Gastroesophageal sphincter (tissue), 4 donors: ENCODE measurements around the gene CAMK2B. TPM values are rescaled to one million over a fixed set of nuclear protein-coding genes. Genes with fewer than 3 reads are reported as not detected.

Experiments used
- ATAC-seq: fragments of 150-250 bp; one replicate; pipeline ENCODE4 v1.9.1; 2016; ENCODE audit warnings: mild to moderate bottlenecking, moderate library complexity
- H3K27ac ChIP-seq, 4 donors: fragments of 200-600 bp; sonication (generic) in 3 of 4; 1 replicate in 3 of 4; 2 replicates in 1 of 4; pipeline ENCODE4 v1.5.1; 2016 to 2019
- H3K27me3 ChIP-seq: fragments of 200-600 bp; sonication (generic); one replicate; pipeline ENCODE4 v1.5.1; 2019
- H3K36me3 ChIP-seq, 2 donors: fragments of 200-600 bp; sonication (generic); one replicate each; pipeline ENCODE4 v1.5.1; 2019; ENCODE audit warnings: control low read depth in 1 of 2
- H3K4me1 ChIP-seq, 3 donors: fragments of 200-600 bp; sonication (generic); 1 replicate in 2 of 3; 2 replicates in 1 of 3; pipeline ENCODE4 v1.5.1; 2016 to 2019; ENCODE audit warnings: control low read depth in 2 of 3
- H3K4me3 ChIP-seq, 2 donors: fragments of 200-600 bp; sonication (generic); one replicate each; pipeline ENCODE4 v1.5.1; 2019; ENCODE audit warnings: mild to moderate bottlenecking in 1 of 2, moderate library complexity in 1 of 2
- H3K9me3 ChIP-seq, 3 donors: fragments of 200-600 bp; sonication (generic); one replicate each; pipeline ENCODE4 v1.5.1; 2017 to 2019; ENCODE audit warnings: control low read depth in 2 of 3
- CTCF ChIP-seq, 4 experiments: fragments of 200-600 bp in 2 of 4; fragments of 450-650 bp in 2 of 4; sonication (generic) in 1 of 4; IDR thresholded peaks; one replicate each; pipeline ENCODE4 v1.5.1; 2017 to 2019; ENCODE audit warnings: antibody characterized with exemption in 4 of 4, mild to moderate bottlenecking in 2 of 4, moderate library complexity in 2 of 4
- EP300 ChIP-seq: sonication (generic); formaldehyde crosslinking; IDR thresholded peaks from one replicate; pipeline ENCODE4 v1.6.1; 2017; ENCODE audit warnings: antibody characterized with exemption, mild to moderate bottlenecking
- POLR2A ChIP-seq, 2 donors: fragments of 450-650 bp; IDR thresholded peaks; one replicate each; pipeline ENCODE4 v1.6.1; 2017; ENCODE audit warnings: antibody characterized with exemption in 2 of 2, mild to moderate bottlenecking in 2 of 2, moderate library complexity in 1 of 2
- POLR2AphosphoS5 ChIP-seq: sonication (generic); formaldehyde crosslinking; IDR thresholded peaks from one replicate; pipeline ENCODE4 v1.6.1; 2017; ENCODE audit warnings: antibody characterized with exemption
- WGBS, 2 donors: methylation state at CpG; one replicate each; pipeline ENCODE4 v1.1.5; 2018; ENCODE audit warnings: low coverage in 1 of 2; 5-methylcytosine and 5-hydroxymethylcytosine counted together
- total RNA-seq, 4 donors: library from RNA; depleted of rRNA; stranded (reverse); fragments of >200 nt; gene quantifications; one replicate each; pipeline ENCODE4 v1.1.0, GENCODE V29; 2016

Gene CAMK2B
- total RNA-seq, 4 donors from 2014 or later, result 0.27 to 1.5 (median 0.81) TPM

- whole genome bisulfite sequencing, 2 donors, result 94 to 100% methylated on average over 1 to 2 of the region's 20 CpGs
Measured at GRCh38 chr7:44288811-44289340, 36.5 kb downstream of the CAMK2B start.

GRCh38 chr7:44288381-44288685 is 37.1 kb downstream of the CAMK2B start:
- 95 to 100% methylated on average over 2 to 3 of the region's 9 CpGs for WGBS, 2 donors
- Histone ChIP-seq H3K9me3 (no peaks in the 10 kb centered on the region), H3K27me3 (peaks cover 10% of the 10 kb centered on the region), H3K27ac (no peak overlapping the region), H3K36me3 (no peaks in the 10 kb centered on the region), H3K4me3 (no peak overlapping the region), H3K4me1 (no peaks in the 10 kb centered on the region)
- ATAC-seq, result no peak
- TF ChIP-seq CTCF (IDR thresholded peaks at IDR 0.05), result no peak
- TF ChIP-seq EP300, result no peak
- TF ChIP-seq POLR2A (IDR thresholded peaks at IDR 0.05), result no peak
- no peak for TF ChIP-seq POLR2AphosphoS5

More at GRCh38 chr7:44288811-44289340, 36.5 kb downstream of the CAMK2B start:
- Histone ChIP-seq H3K9me3 (no peaks in the 10 kb centered on the region), H3K27me3 (peaks cover 15% of the 10 kb centered on the region), H3K36me3 (no peaks in the 10 kb centered on the region), H3K4me3 (no peak overlapping the region), H3K4me1 (no peaks in the 10 kb centered on the region), H3K27ac (no peak overlapping the region)
- ATAC-seq, result no peak
- TF ChIP-seq EP300 (no peak), POLR2AphosphoS5 (no peak), CTCF (IDR thresholded peaks at IDR 0.05) (no peak), POLR2A (IDR thresholded peaks at IDR 0.05) (no peak)

GRCh38 chr7:44287488-44288380 is 37.7 kb downstream of the CAMK2B start:
- WGBS, 2 donors, result 74 to 83% methylated on average over 4 to 8 of the region's 17 CpGs
- no peak for ATAC-seq

GRCh38 chr7:44286618-44287487 is 38.5 kb downstream of the CAMK2B start:
- Histone ChIP-seq H3K27me3 (no peaks in the 10 kb centered on the region), H3K9me3 (no peaks in the 10 kb centered on the region), H3K4me1 (no peaks in the 10 kb centered on the region), H3K36me3 (no peaks in the 10 kb centered on the region), H3K27ac (no peak overlapping the region), H3K4me3 (no peak overlapping the region)
- no peak for TF ChIP-seq POLR2AphosphoS5
- no peak for TF ChIP-seq CTCF (IDR thresholded peaks at IDR 0.05)
- TF ChIP-seq EP300, result no peak
- TF ChIP-seq POLR2A (IDR thresholded peaks at IDR 0.05), result no peak
- WGBS, 2 donors, result 88 to 89% methylated on average over 3 to 8 of the region's 20 CpGs
- ATAC-seq, result no peak

More at GRCh38 chr7:44287488-44288380, 37.7 kb downstream of the CAMK2B start:
- Histone ChIP-seq H3K27me3 (peaks cover 4% of the 10 kb centered on the region), H3K27ac (no peak overlapping the region), H3K4me1 (no peaks in the 10 kb centered on the region), H3K9me3 (no peaks in the 10 kb centered on the region), H3K4me3 (no peak overlapping the region), H3K36me3 (no peaks in the 10 kb centered on the region)
- TF ChIP-seq EP300 (no peak), CTCF (IDR thresholded peaks at IDR 0.05) (no peak), POLR2A (IDR thresholded peaks at IDR 0.05) (no peak)
